Measurements from ENCODE around the gene INSYN1. TPM values are rescaled to one million over a fixed set of nuclear protein-coding genes. Genes with fewer than 3 reads are reported as not detected.

INSYN1 gene
- polyA plus RNA-seq, 3 donors: not detected

- Histone ChIP-seq H2AFZ (ENCODE audit: insufficient read depth, low read depth, low read length, poor library complexity, severe bottlenecking) (no peak overlapping the region), H3K4me2 (replicated peaks; ENCODE audit: extremely low read depth, low read length, poor library complexity, severe bottlenecking) (no peak overlapping the region), H3K79me2 (ENCODE audit: insufficient read depth, low read length) (no peaks in the 10 kb centered on the region), H4K20me1 (ENCODE audit: insufficient read depth, low read length) (no peaks in the 10 kb centered on the region), H3K27me3 (ENCODE audit: control insufficient read depth in 2 of 2, insufficient read depth in 2 of 2, low read length in 2 of 2) (no peaks in the 10 kb centered on the region), H3K4me1 (ENCODE audit: control insufficient read depth in 1 of 2, insufficient read depth in 2 of 2, low read length in 2 of 2) (no peaks in the 10 kb centered on the region), H3K9me3 (replicated peaks in 1 of 2; ENCODE audit: control insufficient read depth in 1 of 2, insufficient read depth in 1 of 2, low read length in 2 of 2) (no peaks in the 10 kb centered on the region), H3K4me3 (replicated peaks in 1 of 3; ENCODE audit: low read depth in 2 of 3, low read length in 3 of 3) (no peak overlapping the region), H3K36me3 (replicated peaks in 1 of 2; ENCODE audit: control insufficient read depth in 1 of 2, insufficient read depth in 2 of 2, low read length in 2 of 2) (no peaks in the 10 kb centered on the region), H3K9ac (ENCODE audit: insufficient read depth, low read length, poor library complexity, severe bottlenecking) (no peak overlapping the region), H3K27ac (ENCODE audit: low read depth in 1 of 2, low read length in 2 of 2) (no peak overlapping the region)
- intact Hi-C loops (cut with micrococcal nuclease): no loop called here
- Mint-ChIP-seq H3K4me3 (no peak overlapping the region), H3K9me3 (no peaks in the 10 kb centered on the region), H3K4me1 (peaks cover 5% of the 10 kb centered on the region), H3K36me3 (no peaks in the 10 kb centered on the region), H3K27ac (no peak overlapping the region), H3K27me3 (ENCODE audit: low read depth in 3 of 3) (peaks cover 1 to 12% (median 5%) of the 10 kb centered on the region in 3 donors)
- DNase-seq: no peak
- no peak for TF ChIP-seq CTCF (IDR thresholded peaks at IDR 0.05)
- WGBS (ENCODE audit: insufficient coverage): 61% methylated on average over 7 of the region's 11 CpGs
Observed at GRCh38 chr15:73800662-73801345, 47.7 kb upstream of the INSYN1 start.

- Histone ChIP-seq H3K4me3 (replicated peaks in 1 of 3; ENCODE audit: low read depth in 2 of 3, low read length in 3 of 3) (no peak overlapping the region), H3K9ac (ENCODE audit: insufficient read depth, low read length, poor library complexity, severe bottlenecking) (no peak overlapping the region), H3K79me2 (ENCODE audit: insufficient read depth, low read length) (no peaks in the 10 kb centered on the region), H3K4me2 (replicated peaks; ENCODE audit: extremely low read depth, low read length, poor library complexity, severe bottlenecking) (no peak overlapping the region), H3K4me1 (ENCODE audit: control insufficient read depth in 1 of 2, insufficient read depth in 2 of 2, low read length in 2 of 2) (no peaks in the 10 kb centered on the region), H2AFZ (ENCODE audit: insufficient read depth, low read depth, low read length, poor library complexity, severe bottlenecking) (no peak overlapping the region), H3K36me3 (replicated peaks in 1 of 2; ENCODE audit: control insufficient read depth in 1 of 2, insufficient read depth in 2 of 2, low read length in 2 of 2) (no peaks in the 10 kb centered on the region), H3K27me3 (ENCODE audit: control insufficient read depth in 2 of 2, insufficient read depth in 2 of 2, low read length in 2 of 2) (no peaks in the 10 kb centered on the region), H3K9me3 (replicated peaks in 1 of 2; ENCODE audit: control insufficient read depth in 1 of 2, insufficient read depth in 1 of 2, low read length in 2 of 2) (no peaks in the 10 kb centered on the region), H4K20me1 (ENCODE audit: insufficient read depth, low read length) (no peaks in the 10 kb centered on the region), H3K27ac (ENCODE audit: low read depth in 1 of 2, low read length in 2 of 2) (no peak overlapping the region)
- Mint-ChIP-seq H3K9me3 (no peaks in the 10 kb centered on the region), H3K36me3 (no peaks in the 10 kb centered on the region), H3K27me3 (ENCODE audit: low read depth in 3 of 3) (peaks cover 1 to 9% (median 2%) of the 10 kb centered on the region in 3 donors), H3K27ac (no peak overlapping the region), H3K4me3 (no peak overlapping the region), H3K4me1 (peaks cover 5% of the 10 kb centered on the region)
- no peak for DNase-seq
- intact Hi-C loops (cut with micrococcal nuclease): no loop called here
- no peak for TF ChIP-seq CTCF (IDR thresholded peaks at IDR 0.05)
- 0% methylated on average over 2 of the region's 4 CpGs for WGBS (ENCODE audit: insufficient coverage)
Observed at GRCh38 chr15:73799466-73799865, 46.3 kb upstream of the INSYN1 start.
